A673 (cell line): ENCODE measurements around the gene NABP1.

Source experiments
- EZH2 ChIP-seq: fragments of 200-600 bp; sonication (generic); IDR thresholded peaks from 2 replicates; pipeline ENCODE4 v1.6.1; 2017; ENCODE audit warnings: borderline replicate concordance, low read depth, mild to moderate bottlenecking, mixed read lengths, antibody characterized with exemption, low read length; ENCODE audit not compliant: poor library complexity, severe bottlenecking
- TF ChIP-seq, protein P1 (sequence below): fragments of 300-800, 200-600 bp; sonication (generic); conservative IDR thresholded peaks from 2 replicates; pipeline ENCODE4 v1.5.1; 2017; ENCODE audit warnings: low read depth, mild to moderate bottlenecking, antibody characterized with exemption, low read length, moderate library complexity, mixed read lengths

DNA sequence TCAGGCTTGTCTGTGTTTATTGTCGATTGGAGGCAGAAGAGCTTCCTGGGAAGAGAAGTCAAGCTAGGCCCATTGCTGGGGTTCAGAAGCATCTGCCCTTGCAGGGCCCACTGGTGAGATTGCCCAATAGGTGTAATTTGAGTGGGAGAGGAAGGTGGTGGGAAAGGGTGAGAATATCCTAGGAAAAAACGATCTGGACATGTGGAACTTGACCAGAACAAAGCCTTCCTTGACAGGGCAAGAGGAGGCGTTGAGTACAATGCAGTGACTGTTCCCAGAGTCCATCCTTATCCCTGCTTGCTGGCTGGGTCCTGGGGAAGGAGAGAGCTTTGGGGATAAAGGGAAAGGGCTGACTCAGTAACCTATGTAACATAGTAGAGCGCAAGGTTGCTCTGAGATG lies 27.1 kb downstream of the NABP1 start:
- TF ChIP-seq, protein P1, sequence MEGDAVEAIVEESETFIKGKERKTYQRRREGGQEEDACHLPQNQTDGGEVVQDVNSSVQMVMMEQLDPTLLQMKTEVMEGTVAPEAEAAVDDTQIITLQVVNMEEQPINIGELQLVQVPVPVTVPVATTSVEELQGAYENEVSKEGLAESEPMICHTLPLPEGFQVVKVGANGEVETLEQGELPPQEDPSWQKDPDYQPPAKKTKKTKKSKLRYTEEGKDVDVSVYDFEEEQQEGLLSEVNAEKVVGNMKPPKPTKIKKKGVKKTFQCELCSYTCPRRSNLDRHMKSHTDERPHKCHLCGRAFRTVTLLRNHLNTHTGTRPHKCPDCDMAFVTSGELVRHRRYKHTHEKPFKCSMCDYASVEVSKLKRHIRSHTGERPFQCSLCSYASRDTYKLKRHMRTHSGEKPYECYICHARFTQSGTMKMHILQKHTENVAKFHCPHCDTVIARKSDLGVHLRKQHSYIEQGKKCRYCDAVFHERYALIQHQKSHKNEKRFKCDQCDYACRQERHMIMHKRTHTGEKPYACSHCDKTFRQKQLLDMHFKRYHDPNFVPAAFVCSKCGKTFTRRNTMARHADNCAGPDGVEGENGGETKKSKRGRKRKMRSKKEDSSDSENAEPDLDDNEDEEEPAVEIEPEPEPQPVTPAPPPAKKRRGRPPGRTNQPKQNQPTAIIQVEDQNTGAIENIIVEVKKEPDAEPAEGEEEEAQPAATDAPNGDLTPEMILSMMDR = no peak
- no peak for TF ChIP-seq EZH2
